OCI-LY7 (cell line): ENCODE measurements around the gene GDPD4. TPM values are rescaled to one million over a fixed set of nuclear protein-coding genes. Genes with fewer than 3 reads are reported as not detected.
"Not testable (repeated sequence)": the region's sequence is repeated elsewhere in the genome, so short reads cannot be mapped to it uniquely, and the experiment has no call there.

Experiments used
- BruUV-seq: library from RNA; stranded (reverse); fragments of 400-500 nt; replicated peaks from 2 replicates; lab custom pipeline; 2021; lab: Mats Ljungman, UMichigan
- CTCF ChIA-PET: fragments of 300-600 bp; sonication (Branson Sonifier 250); formaldehyde crosslinking; loops from one replicate; lab custom pipeline; 2022; ENCODE audit warnings: antibody characterized with exemption; ENCODE audit not compliant: unreplicated experiment; lab: Charles Lee
- POLR2A ChIA-PET: fragments of 300-600 bp; sonication (Branson Sonifier 250); formaldehyde crosslinking; loops from one replicate; lab custom pipeline; 2022; ENCODE audit warnings: antibody characterized with exemption; lab: Charles Lee
- DNase-seq: peaks from one replicate; pipeline ENCODE4 v3.0.0-alpha.2; 2015; ENCODE audit warnings: low spot score
- H2AFZ ChIP-seq: fragments of 200-600 bp; sonication (generic), shearing (Covaris generic); 2 replicates; pipeline ENCODE4 v1.6.1; 2014; ENCODE audit warnings: mild to moderate bottlenecking, antibody characterized with exemption, low read length, moderate library complexity
- H3K27ac ChIP-seq: fragments of 200-600 bp; sonication (generic); 2 replicates; pipeline ENCODE4 v1.5.1; 2014; ENCODE audit warnings: mixed run types, low read depth, mild to moderate bottlenecking, moderate library complexity, low read length, inconsistent platforms; ENCODE audit not compliant: poor library complexity, severe bottlenecking
- H3K36me3 ChIP-seq: fragments of 200-600 bp; sonication (generic); 2 replicates; pipeline ENCODE4 v1.6.1; 2014; ENCODE audit warnings: mild to moderate bottlenecking, antibody characterized with exemption, low read length, moderate library complexity, mixed read lengths; ENCODE audit not compliant: insufficient read depth
- H3K4me1 ChIP-seq: fragments of 200-600 bp; sonication (generic); 2 replicates; pipeline ENCODE4 v1.5.1; 2014; ENCODE audit warnings: mild to moderate bottlenecking, low read length; ENCODE audit not compliant: insufficient read depth, poor library complexity, severe bottlenecking
- H3K4me2 ChIP-seq: fragments of 200-600 bp; sonication (generic); 2 replicates; pipeline ENCODE4 v1.6.1; 2014; ENCODE audit warnings: mild to moderate bottlenecking, low read length
- H3K4me3 ChIP-seq: fragments of 200-600 bp; sonication (generic); 2 replicates; pipeline ENCODE4 v1.5.1; 2014; ENCODE audit warnings: mild to moderate bottlenecking, low read depth, low read length; ENCODE audit not compliant: poor library complexity, severe bottlenecking
- H3K79me2 ChIP-seq: fragments of 200-600 bp; sonication (generic); 2 replicates; pipeline ENCODE4 v1.6.1; 2016; ENCODE audit warnings: low read depth, mild to moderate bottlenecking, low read length, moderate library complexity, mixed read lengths; ENCODE audit not compliant: insufficient read depth
- H3K9me2 ChIP-seq: fragments of 200-600 bp; sonication (generic); 2 replicates; pipeline ENCODE4 v1.6.1; 2016; ENCODE audit warnings: mild to moderate bottlenecking, low read length, mixed read lengths; ENCODE audit not compliant: insufficient read depth
- H3K9me3 ChIP-seq: fragments of 200-600 bp; sonication (generic); 2 replicates; pipeline ENCODE4 v1.6.1; 2014; ENCODE audit warnings: mild to moderate bottlenecking, mixed run types, low read length, mixed read lengths
- H4K20me1 ChIP-seq: fragments of 200-600 bp; sonication (generic); 2 replicates; pipeline ENCODE4 v1.6.1; 2014; ENCODE audit warnings: mild to moderate bottlenecking, antibody characterized with exemption, low read length, moderate library complexity, mixed read lengths; ENCODE audit not compliant: insufficient read depth
- CTCF ChIP-seq: fragments of 200-600 bp; sonication (generic); conservative IDR thresholded peaks from 2 replicates; pipeline ENCODE4 v1.5.1; 2014; ENCODE audit warnings: mild to moderate bottlenecking, antibody characterized with exemption, low read length, moderate library complexity, mixed read lengths
- EZH2phosphoT487 ChIP-seq: fragments of 200-600 bp; sonication (generic); IDR thresholded peaks from 2 replicates; pipeline ENCODE4 v1.6.1; 2018; ENCODE audit warnings: low read depth, borderline replicate concordance, mild to moderate bottlenecking, mixed run types, antibody characterized with exemption, low read length, moderate library complexity, mixed read lengths
- intact Hi-C: fragments of 100-400 bp; cut with micrococcal nuclease; formaldehyde crosslinking; loops from one replicate; pipeline ENCODE4 v1.10.0; 2022; ENCODE audit not compliant: unreplicated experiment
- total RNA-seq, 2 experiments: library from RNA; depleted of rRNA in 1 of 2; stranded (reverse); fragments of >200 nt in 1 of 2; shearing (Covaris generic) in 1 of 2; gene quantifications; 2 replicates each; pipeline ENCODE4 v1.2.3, GENCODE V29; 2014 to 2022

GDPD4 gene
- total RNA-seq, 2 experiments from 2014 or later, result not detected

GRCh38 chr11:77300695-77301094 lies 791 bp downstream of the GDPD4 start:
- no peaks in the 10 kb centered on the region for H3K4me1 ChIP-seq
- no peak overlapping the region for H3K4me3 ChIP-seq
- H4K20me1 ChIP-seq, result no peaks in the 10 kb centered on the region
- intact Hi-C loops, result no loop called here
- CTCF ChIA-PET, result no interaction called here
- no peaks in the 10 kb centered on the region for H3K9me3 ChIP-seq
- no peak overlapping the region for H2AFZ ChIP-seq
- H3K4me2 ChIP-seq, result no peak overlapping the region
- TF ChIP-seq CTCF (no peak), EZH2phosphoT487 (no peak)
- no TSS peak for BruUV-seq
- no peaks in the 10 kb centered on the region for H3K36me3 ChIP-seq
- POLR2A ChIA-PET, result interaction anchor here (0.6 kb wide), 1 partner anchor 67 kb away, joined by 3 read pairs; no protein-coding TSS in a partner anchor
- no peak overlapping the region for H3K27ac ChIP-seq
- no peaks in the 10 kb centered on the region for H3K9me2 ChIP-seq
- H3K79me2 ChIP-seq, result no peaks in the 10 kb centered on the region
- DNase-seq, result no peak

- POLR2A ChIA-PET, H3K27ac ChIP-seq, H4K20me1 ChIP-seq, intact Hi-C loops, H3K9me3 ChIP-seq, H3K4me2 ChIP-seq, H3K79me2 ChIP-seq, H3K9me2 ChIP-seq, DNase-seq, H3K36me3 ChIP-seq, BruUV-seq, H3K4me1 ChIP-seq, H2AFZ ChIP-seq, H3K4me3 ChIP-seq, CTCF ChIA-PET: not testable (repeated sequence)
These were observed 1.5 kb downstream of the GDPD4 start for GRCh38 chr11:77300028-77300427.

GRCh38 chr11:77299528-77299993 lies 1.9 kb downstream of the GDPD4 start:
- Histone ChIP-seq H3K27ac (no peak overlapping the region), H3K9me3 (no peaks in the 10 kb centered on the region), H3K79me2 (no peaks in the 10 kb centered on the region), H3K4me1 (no peaks in the 10 kb centered on the region), H3K36me3 (no peaks in the 10 kb centered on the region), H3K4me2 (no peak overlapping the region), H3K9me2 (no peaks in the 10 kb centered on the region), H3K4me3 (no peak overlapping the region), H2AFZ (no peak overlapping the region), H4K20me1 (no peaks in the 10 kb centered on the region)
- POLR2A ChIA-PET, result no interaction called here
- CTCF ChIA-PET, result no interaction called here
- TF ChIP-seq EZH2phosphoT487 (no peak), CTCF (no peak)
- intact Hi-C loops, result no loop called here
- DNase-seq, result no peak
- no TSS peak for BruUV-seq
